K562 (cell line): Measurements from ENCODE around the gene SNX25. TPM values are rescaled to one million over a fixed set of nuclear protein-coding genes. Genes with fewer than 3 reads are reported as not detected.

Experiments
- ATF7 ChIP-seq: fragments of 450-650 bp; IDR thresholded peaks from 2 replicates; pipeline ENCODE4 v1.7.1; 2014; ENCODE audit warnings: mild to moderate bottlenecking, moderate library complexity
- DDX20 ChIP-seq: fragments of 450-650 bp; IDR thresholded peaks from 2 replicates; pipeline ENCODE4 v1.6.1; 2016; ENCODE audit warnings: missing genetic modification characterization, low read depth, mild to moderate bottlenecking, missing compliant biosample characterization, moderate library complexity
- GATA2 ChIP-seq: sonication (generic); formaldehyde crosslinking; IDR thresholded peaks from 2 replicates; pipeline ENCODE4 v1.4.0; 2020; ENCODE audit warnings: mild to moderate bottlenecking, missing genetic modification reagents
- GTF2E2 ChIP-seq: fragments of 200-800 bp; sonication (Bioruptor generic); IDR thresholded peaks from 2 replicates; pipeline ENCODE4 v1.6.1; 2016; ENCODE audit warnings: missing genetic modification characterization, missing compliant biosample characterization
- HLTF ChIP-seq: fragments of 450-650 bp; IDR thresholded peaks from 2 replicates; pipeline ENCODE4 v1.6.1; 2016
- MCM5 ChIP-seq: fragments of 450-650 bp; IDR thresholded peaks from 2 replicates; pipeline ENCODE4 v1.6.1; 2016; ENCODE audit warnings: low read depth
- NCOA1 ChIP-seq: fragments of 450-650 bp; IDR thresholded peaks from 2 replicates; pipeline ENCODE4 v1.6.1; 2016; ENCODE audit warnings: low read depth
- RUNX1 ChIP-seq: sonication (generic); IDR thresholded peaks from 2 replicates; pipeline ENCODE4 v1.6.1; 2016; ENCODE audit warnings: antibody characterized with exemption, low read depth
- SIX5 ChIP-seq, 2 experiments: IDR thresholded peaks; 2 replicates each; pipeline ENCODE4 v1.6.1; 2011; ENCODE audit warnings: low read length in 2 of 2, borderline replicate concordance in 1 of 2, low read depth in 1 of 2, mild to moderate bottlenecking in 1 of 2, moderate library complexity in 1 of 2; ENCODE audit not compliant: insufficient read depth in 1 of 2
- SMARCA5 ChIP-seq: fragments of 450-650 bp; IDR thresholded peaks from 2 replicates; pipeline ENCODE4 v1.6.1; 2016
- STAG1 ChIP-seq: sonication (generic); formaldehyde crosslinking; IDR thresholded peaks from 2 replicates; pipeline ENCODE4 v1.5.0; 2020; ENCODE audit warnings: missing genetic modification reagents, borderline replicate concordance
- U2AF2 ChIP-seq: fragments of 200-400 bp; formaldehyde crosslinking; optimal IDR thresholded peaks from 2 replicates; pipeline ENCODE3; 2017; ENCODE audit warnings: low read depth, mild to moderate bottlenecking, low read length
- XRCC5 ChIP-seq: fragments of 200-400 bp; formaldehyde crosslinking; IDR thresholded peaks from 2 replicates; pipeline ENCODE4 v1.6.1; 2017; ENCODE audit warnings: low read depth, mild to moderate bottlenecking, low read length
- ZNF175 ChIP-seq: fragments of 200-800 bp; sonication (Bioruptor generic); IDR thresholded peaks from 2 replicates; pipeline ENCODE4 v1.6.1; 2016; ENCODE audit warnings: low read depth, mild to moderate bottlenecking, missing genetic modification characterization, missing compliant biosample characterization
- ZNF232 ChIP-seq: sonication (generic); formaldehyde crosslinking; IDR thresholded peaks from 2 replicates; pipeline ENCODE4 v1.8.0; 2022; ENCODE audit warnings: mild to moderate bottlenecking, missing genetic modification reagents
- ZNF253 ChIP-seq: fragments of 250-450 bp; sonication (Bioruptor Pico); conservative IDR thresholded peaks from 2 replicates; pipeline ENCODE4 v1.6.1; 2021; ENCODE audit warnings: mild to moderate bottlenecking
- ZNF586 ChIP-seq: fragments of 450-650 bp; formaldehyde crosslinking; conservative IDR thresholded peaks from 2 replicates; pipeline ENCODE4 v1.4.0; 2020; ENCODE audit warnings: mild to moderate bottlenecking, moderate library complexity
- ZNF695 ChIP-seq: fragments of 450-650 bp; formaldehyde crosslinking; IDR thresholded peaks from 2 replicates; pipeline ENCODE4 v1.4.0; 2020; ENCODE audit warnings: mild to moderate bottlenecking, moderate library complexity
- ZNF778 ChIP-seq: fragments of 450-650 bp; formaldehyde crosslinking; IDR thresholded peaks from 2 replicates; pipeline ENCODE4 v1.4.0; 2020; ENCODE audit warnings: mild to moderate bottlenecking, moderate library complexity
- ZSCAN32 ChIP-seq: fragments of 450-650 bp; formaldehyde crosslinking; IDR thresholded peaks from 2 replicates; pipeline ENCODE4 v1.4.0; 2020; ENCODE audit warnings: mild to moderate bottlenecking, moderate library complexity
- polyA plus RNA-seq, 8 experiments: library from polyadenylated mRNA; depleted of rRNA in 4 of 8; stranded (reverse) in 5 of 8; unstranded in 3 of 8; fragments of >200 nt; fragmentation: Nextera tagmentation in 2 of 8; fragmentation: Illumina TruSeq in 1 of 8; extraction: Ambion mirVana in 2 of 8; extraction: Trizol in 1 of 8; gene quantifications; 2 replicates each; pipeline versions ENCODE4 v1.2.1 to v1.2.3, GENCODE V29; 2011 to 2014; ENCODE audit warnings: inconsistent platforms in 1 of 8, missing spikeins in 1 of 8
- total RNA-seq, 7 experiments: library from RNA; depleted of rRNA in 6 of 7; stranded (reverse); fragments of >200 nt in 6 of 7; fragmentation: Illumina TruSeq in 2 of 7; extraction: Trizol in 2 of 7; gene quantifications; 2 replicates each; pipeline versions ENCODE4 v1.2.1 to v1.2.3, GENCODE V29; 2011 to 2021; ENCODE audit warnings: low replicate concordance in 1 of 7
- TF ChIP-seq, protein P1 (sequence below): fragments of 250-450 bp; sonication (Bioruptor Pico); IDR thresholded peaks from 2 replicates; pipeline ENCODE4 v1.8.0; 2022; ENCODE audit warnings: moderate library complexity, mild to moderate bottlenecking, inconsistent platforms
- TF ChIP-seq, protein P2 (sequence below), 2 experiments: IDR thresholded peaks; 2 replicates each; pipeline ENCODE4 v1.6.1; 2012; ENCODE audit warnings: improper control_type of control experiment in 2 of 2, low read depth in 2 of 2, low read length in 2 of 2, borderline replicate concordance in 1 of 2
- TF ChIP-seq, protein P3 (sequence below): sonication (generic); formaldehyde crosslinking; IDR thresholded peaks from 2 replicates; pipeline ENCODE4 v1.8.1; 2023; ENCODE audit warnings: mild to moderate bottlenecking, missing genetic modification reagents

Gene SNX25
- total and polyA plus RNA-seq, 9 of the 15 experiments (the other 6 are each of a cell fraction or from before 2014, with no cell fraction given): 2.5 to 23.4 (median 13.3) TPM

GRCh38 chr4:185318679-185319078 is 109.3 kb downstream of the SNX25 start (continued):
- peak; percentile 59; the same call in 1 of the 2 replicates for TF ChIP-seq ATF7
- no peak for TF ChIP-seq ZSCAN32
- no peak for TF ChIP-seq ZNF778
- TF ChIP-seq MCM5: no peak
- TF ChIP-seq ZNF586 (CRISPR knock-in tag): no peak
- TF ChIP-seq ZNF695 (CRISPR knock-in tag): no peak
- TF ChIP-seq DDX20 (tag): no peak
- TF ChIP-seq GTF2E2 (tag): no peak
- no peak for TF ChIP-seq RUNX1
- TF ChIP-seq, protein P1, sequence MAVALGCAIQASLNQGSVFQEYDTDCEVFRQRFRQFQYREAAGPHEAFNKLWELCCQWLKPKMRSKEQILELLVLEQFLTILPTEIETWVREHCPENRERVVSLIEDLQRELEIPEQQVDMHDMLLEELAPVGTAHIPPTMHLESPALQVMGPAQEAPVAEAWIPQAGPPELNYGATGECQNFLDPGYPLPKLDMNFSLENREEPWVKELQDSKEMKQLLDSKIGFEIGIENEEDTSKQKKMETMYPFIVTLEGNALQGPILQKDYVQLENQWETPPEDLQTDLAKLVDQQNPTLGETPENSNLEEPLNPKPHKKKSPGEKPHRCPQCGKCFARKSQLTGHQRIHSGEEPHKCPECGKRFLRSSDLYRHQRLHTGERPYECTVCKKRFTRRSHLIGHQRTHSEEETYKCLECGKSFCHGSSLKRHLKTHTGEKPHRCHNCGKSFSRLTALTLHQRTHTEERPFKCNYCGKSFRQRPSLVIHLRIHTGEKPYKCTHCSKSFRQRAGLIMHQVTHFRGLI (CRISPR knock-in tag): no peak
- no peak for TF ChIP-seq U2AF2
- no peak for TF ChIP-seq ZNF253 (CRISPR knock-in tag)
- TF ChIP-seq ZNF175: no peak
- TF ChIP-seq STAG1 (CRISPR knock-in tag): no peak
- peak; percentile 74; the same call in 1 of the 2 replicates for TF ChIP-seq NCOA1
- no peak for TF ChIP-seq GATA2 (CRISPR knock-in tag)
- no peak for TF ChIP-seq SMARCA5
- TF ChIP-seq SIX5 (IDR thresholded peaks at IDR 0.05; ENCODE audit: borderline replicate concordance in 1 of 2, insufficient read depth in 1 of 2, low read depth in 1 of 2, low read length in 2 of 2): no peak
- no peak for TF ChIP-seq XRCC5
- TF ChIP-seq, protein P2, sequence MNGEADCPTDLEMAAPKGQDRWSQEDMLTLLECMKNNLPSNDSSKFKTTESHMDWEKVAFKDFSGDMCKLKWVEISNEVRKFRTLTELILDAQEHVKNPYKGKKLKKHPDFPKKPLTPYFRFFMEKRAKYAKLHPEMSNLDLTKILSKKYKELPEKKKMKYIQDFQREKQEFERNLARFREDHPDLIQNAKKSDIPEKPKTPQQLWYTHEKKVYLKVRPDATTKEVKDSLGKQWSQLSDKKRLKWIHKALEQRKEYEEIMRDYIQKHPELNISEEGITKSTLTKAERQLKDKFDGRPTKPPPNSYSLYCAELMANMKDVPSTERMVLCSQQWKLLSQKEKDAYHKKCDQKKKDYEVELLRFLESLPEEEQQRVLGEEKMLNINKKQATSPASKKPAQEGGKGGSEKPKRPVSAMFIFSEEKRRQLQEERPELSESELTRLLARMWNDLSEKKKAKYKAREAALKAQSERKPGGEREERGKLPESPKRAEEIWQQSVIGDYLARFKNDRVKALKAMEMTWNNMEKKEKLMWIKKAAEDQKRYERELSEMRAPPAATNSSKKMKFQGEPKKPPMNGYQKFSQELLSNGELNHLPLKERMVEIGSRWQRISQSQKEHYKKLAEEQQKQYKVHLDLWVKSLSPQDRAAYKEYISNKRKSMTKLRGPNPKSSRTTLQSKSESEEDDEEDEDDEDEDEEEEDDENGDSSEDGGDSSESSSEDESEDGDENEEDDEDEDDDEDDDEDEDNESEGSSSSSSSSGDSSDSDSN (IDR thresholded peaks at IDR 0.05; ENCODE audit: borderline replicate concordance in 1 of 2, low read depth in 2 of 2, low read length in 2 of 2): no peak
- TF ChIP-seq HLTF: peak; percentile 42; the same call in 1 of the 2 replicates
- TF ChIP-seq ZNF232 (CRISPR knock-in tag): no peak
- TF ChIP-seq, protein P3, sequence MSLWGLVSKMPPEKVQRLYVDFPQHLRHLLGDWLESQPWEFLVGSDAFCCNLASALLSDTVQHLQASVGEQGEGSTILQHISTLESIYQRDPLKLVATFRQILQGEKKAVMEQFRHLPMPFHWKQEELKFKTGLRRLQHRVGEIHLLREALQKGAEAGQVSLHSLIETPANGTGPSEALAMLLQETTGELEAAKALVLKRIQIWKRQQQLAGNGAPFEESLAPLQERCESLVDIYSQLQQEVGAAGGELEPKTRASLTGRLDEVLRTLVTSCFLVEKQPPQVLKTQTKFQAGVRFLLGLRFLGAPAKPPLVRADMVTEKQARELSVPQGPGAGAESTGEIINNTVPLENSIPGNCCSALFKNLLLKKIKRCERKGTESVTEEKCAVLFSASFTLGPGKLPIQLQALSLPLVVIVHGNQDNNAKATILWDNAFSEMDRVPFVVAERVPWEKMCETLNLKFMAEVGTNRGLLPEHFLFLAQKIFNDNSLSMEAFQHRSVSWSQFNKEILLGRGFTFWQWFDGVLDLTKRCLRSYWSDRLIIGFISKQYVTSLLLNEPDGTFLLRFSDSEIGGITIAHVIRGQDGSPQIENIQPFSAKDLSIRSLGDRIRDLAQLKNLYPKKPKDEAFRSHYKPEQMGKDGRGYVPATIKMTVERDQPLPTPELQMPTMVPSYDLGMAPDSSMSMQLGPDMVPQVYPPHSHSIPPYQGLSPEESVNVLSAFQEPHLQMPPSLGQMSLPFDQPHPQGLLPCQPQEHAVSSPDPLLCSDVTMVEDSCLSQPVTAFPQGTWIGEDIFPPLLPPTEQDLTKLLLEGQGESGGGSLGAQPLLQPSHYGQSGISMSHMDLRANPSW (CRISPR knock-in tag): no peak
